Liver (tissue), 9 donors: ENCODE results near the gene ASAP2. TPM values are rescaled to one million over a fixed set of nuclear protein-coding genes. Genes with fewer than 3 reads are reported as not detected.

ENCODE experiments used
- DNase-seq: peaks from one replicate; pipeline ENCODE4 v3.0.0-alpha.2; 2017; ENCODE audit warnings: low spot score
- H3K27ac ChIP-seq, 2 donors: one replicate each; pipeline ENCODE4 v1.7.0; 2013; ENCODE audit warnings: inconsistent platforms in 2 of 2, low read length in 2 of 2, control low read depth in 1 of 2, low read depth in 1 of 2, mild to moderate bottlenecking in 1 of 2
- H3K27me3 ChIP-seq, 4 donors: one replicate each; pipeline versions ENCODE4 v1.6.1 to v1.7.0; 2013; ENCODE audit warnings: low read length in 3 of 4, inconsistent platforms in 1 of 4, mild to moderate bottlenecking in 1 of 4, moderate library complexity in 1 of 4; ENCODE audit not compliant: control insufficient read depth in 4 of 4, insufficient read depth in 4 of 4
- H3K36me3 ChIP-seq, 4 donors: one replicate each; pipeline versions ENCODE4 v1.6.1 to v1.7.0; 2013; ENCODE audit warnings: low read length in 3 of 4, mild to moderate bottlenecking in 3 of 4, low read depth in 1 of 4, moderate library complexity in 1 of 4; ENCODE audit not compliant: control insufficient read depth in 4 of 4, insufficient read depth in 3 of 4
- H3K4me1 ChIP-seq, 4 donors: one replicate each; pipeline versions ENCODE4 v1.6.1 to v1.7.0; 2013; ENCODE audit warnings: low read length in 3 of 4, mild to moderate bottlenecking in 3 of 4, moderate library complexity in 1 of 4; ENCODE audit not compliant: control insufficient read depth in 4 of 4, insufficient read depth in 4 of 4
- H3K4me3 ChIP-seq, 3 donors: one replicate each; pipeline versions ENCODE4 v1.6.1 to v1.7.0; 2013; ENCODE audit warnings: low read length in 3 of 3, control low read depth in 1 of 3, low read depth in 1 of 3, mild to moderate bottlenecking in 1 of 3
- H3K9ac ChIP-seq, 2 donors: one replicate each; pipeline ENCODE4 v1.7.0; 2013; ENCODE audit warnings: low read length in 2 of 2, mild to moderate bottlenecking in 2 of 2, moderate library complexity in 2 of 2, control low read depth in 1 of 2, low read depth in 1 of 2
- H3K9me3 ChIP-seq, 4 donors: one replicate each; pipeline versions ENCODE4 v1.6.1 to v1.7.0; 2013; ENCODE audit warnings: low read length in 3 of 4; ENCODE audit not compliant: control insufficient read depth in 4 of 4
- ATF3 ChIP-seq: IDR thresholded peaks from 2 replicates; pipeline ENCODE4 v1.6.1; 2016; ENCODE audit warnings: antibody characterized with exemption
- CTCF ChIP-seq: fragments of 150-350 bp; IDR thresholded peaks from 2 replicates; pipeline ENCODE4 v1.5.1; 2017; ENCODE audit warnings: improper control_type of control experiment, low read depth, low read length; ENCODE audit not compliant: missing input control
- FOXA1 ChIP-seq: IDR thresholded peaks from 2 replicates; pipeline ENCODE4 v1.6.1; 2016; ENCODE audit warnings: antibody characterized with exemption
- FOXA2 ChIP-seq: IDR thresholded peaks from 2 replicates; pipeline ENCODE4 v1.6.1; 2016; ENCODE audit warnings: antibody characterized with exemption
- GABPA ChIP-seq, 2 donors: IDR thresholded peaks in 1 of 2; conservative IDR thresholded peaks in 1 of 2; 2 replicates each; pipeline ENCODE4 v1.6.1; 2016; ENCODE audit warnings: antibody characterized with exemption in 2 of 2, mild to moderate bottlenecking in 1 of 2, moderate library complexity in 1 of 2
- HNF4A ChIP-seq, 2 donors: conservative IDR thresholded peaks; 2 replicates each; pipeline ENCODE4 v1.6.1; 2016; ENCODE audit warnings: antibody characterized with exemption in 2 of 2, mild to moderate bottlenecking in 2 of 2
- HNF4G ChIP-seq: IDR thresholded peaks from 2 replicates; pipeline ENCODE4 v1.6.1; 2016; ENCODE audit warnings: antibody characterized with exemption
- JUND ChIP-seq, 2 donors: IDR thresholded peaks; 2 replicates each; pipeline ENCODE4 v1.6.1; 2016; ENCODE audit warnings: antibody characterized with exemption in 2 of 2
- MAX ChIP-seq: IDR thresholded peaks from 2 replicates; pipeline ENCODE4 v1.6.1; 2016; ENCODE audit warnings: antibody characterized with exemption
- NR2F2 ChIP-seq: IDR thresholded peaks from 2 replicates; pipeline ENCODE4 v1.6.1; 2016; ENCODE audit warnings: antibody characterized with exemption
- RXRA ChIP-seq, 2 donors: IDR thresholded peaks; 2 replicates each; pipeline ENCODE4 v1.6.1; 2017 to 2018; ENCODE audit warnings: antibody characterized with exemption in 2 of 2, mild to moderate bottlenecking in 1 of 2
- SP1 ChIP-seq: IDR thresholded peaks from 2 replicates; pipeline ENCODE4 v1.6.1; 2018; ENCODE audit warnings: antibody characterized with exemption, mild to moderate bottlenecking
- TAF1 ChIP-seq: conservative IDR thresholded peaks from 2 replicates; pipeline ENCODE4 v1.6.1; 2016; ENCODE audit warnings: antibody characterized with exemption, mild to moderate bottlenecking
- YY1 ChIP-seq: IDR thresholded peaks from 2 replicates; pipeline ENCODE4 v1.6.1; 2016; ENCODE audit warnings: antibody characterized with exemption, mild to moderate bottlenecking
- ZBTB33 ChIP-seq: IDR thresholded peaks from 2 replicates; pipeline ENCODE4 v1.6.1; 2016; ENCODE audit warnings: antibody characterized with exemption
- WGBS: extraction: QIAGEN DNeasy Blood & Tissue Kit; methylation state at CpG from one replicate; pipeline ENCODE4 v1.1.7; 2013; 5-methylcytosine and 5-hydroxymethylcytosine counted together
- polyA plus RNA-seq, 2 donors: library from polyadenylated mRNA; stranded (reverse) in 1 of 2; unstranded in 1 of 2; fragments of 200-250 nt in 1 of 2; fragments of >200 nt in 1 of 2; fragmentation: Nextera tagmentation in 1 of 2; extraction: Ambion mirVana in 1 of 2; gene quantifications; one replicate each; pipeline versions ENCODE4 v1.2.1 to v1.2.3, GENCODE V29; 2013 to 2015
- total RNA-seq, 2 donors: library from RNA; depleted of rRNA; stranded (reverse); fragments of >200 nt; gene quantifications; one replicate each; pipeline ENCODE4 v1.2.3, GENCODE V29; 2014
- TF ChIP-seq, protein P1 (sequence below): IDR thresholded peaks from 2 replicates; pipeline ENCODE4 v1.6.1; 2016; ENCODE audit warnings: antibody characterized with exemption, mild to moderate bottlenecking
- donor health status: healthy.
- donor health status: healthy.
- donor health status: healthy.
- donor health status: healthy.
- donor health status: healthy.

ASAP2 gene
- total and polyA plus RNA-seq, 4 donors = 0.36 to 5.9 (median 2.6) TPM

- DNase-seq = no peak
- 80% methylated on average over 8 of the region's 8 CpGs for WGBS
- H3K36me3 ChIP-seq = no peaks in the 10 kb centered on the region
These were observed 36.0 kb upstream of the ASAP2 start for GRCh38 chr2:9170458-9171130.

More at GRCh38 chr2:9170458-9171130, 36.0 kb upstream of the ASAP2 start:
- Histone ChIP-seq H3K27me3 (no peaks in the 10 kb centered on the region), H3K4me3 (no peak overlapping the region), H3K9me3 (no peaks in the 10 kb centered on the region), H3K9ac (no peak overlapping the region), H3K4me1 (no peaks in the 10 kb centered on the region), H3K27ac (no peak overlapping the region)
- TF ChIP-seq GABPA (IDR thresholded peaks at IDR 0.05 in 1 of 2, conservative IDR thresholded peaks at IDR 0.05 in 1 of 2) = no peak
- TF ChIP-seq HNF4A (conservative IDR thresholded peaks at IDR 0.05) = no peak
- TF ChIP-seq RXRA (IDR thresholded peaks at IDR 0.05) = no peak
- TF ChIP-seq NR2F2 = no peak
- TF ChIP-seq JUND (IDR thresholded peaks at IDR 0.05) = no peak
- TF ChIP-seq HNF4G = no peak
- TF ChIP-seq YY1 = no peak
- TF ChIP-seq TAF1 = no peak
- no peak for TF ChIP-seq SP1
- no peak for TF ChIP-seq CTCF
- TF ChIP-seq ATF3 = no peak
- TF ChIP-seq MAX = no peak
- no peak for TF ChIP-seq FOXA1
- TF ChIP-seq, protein P1, sequence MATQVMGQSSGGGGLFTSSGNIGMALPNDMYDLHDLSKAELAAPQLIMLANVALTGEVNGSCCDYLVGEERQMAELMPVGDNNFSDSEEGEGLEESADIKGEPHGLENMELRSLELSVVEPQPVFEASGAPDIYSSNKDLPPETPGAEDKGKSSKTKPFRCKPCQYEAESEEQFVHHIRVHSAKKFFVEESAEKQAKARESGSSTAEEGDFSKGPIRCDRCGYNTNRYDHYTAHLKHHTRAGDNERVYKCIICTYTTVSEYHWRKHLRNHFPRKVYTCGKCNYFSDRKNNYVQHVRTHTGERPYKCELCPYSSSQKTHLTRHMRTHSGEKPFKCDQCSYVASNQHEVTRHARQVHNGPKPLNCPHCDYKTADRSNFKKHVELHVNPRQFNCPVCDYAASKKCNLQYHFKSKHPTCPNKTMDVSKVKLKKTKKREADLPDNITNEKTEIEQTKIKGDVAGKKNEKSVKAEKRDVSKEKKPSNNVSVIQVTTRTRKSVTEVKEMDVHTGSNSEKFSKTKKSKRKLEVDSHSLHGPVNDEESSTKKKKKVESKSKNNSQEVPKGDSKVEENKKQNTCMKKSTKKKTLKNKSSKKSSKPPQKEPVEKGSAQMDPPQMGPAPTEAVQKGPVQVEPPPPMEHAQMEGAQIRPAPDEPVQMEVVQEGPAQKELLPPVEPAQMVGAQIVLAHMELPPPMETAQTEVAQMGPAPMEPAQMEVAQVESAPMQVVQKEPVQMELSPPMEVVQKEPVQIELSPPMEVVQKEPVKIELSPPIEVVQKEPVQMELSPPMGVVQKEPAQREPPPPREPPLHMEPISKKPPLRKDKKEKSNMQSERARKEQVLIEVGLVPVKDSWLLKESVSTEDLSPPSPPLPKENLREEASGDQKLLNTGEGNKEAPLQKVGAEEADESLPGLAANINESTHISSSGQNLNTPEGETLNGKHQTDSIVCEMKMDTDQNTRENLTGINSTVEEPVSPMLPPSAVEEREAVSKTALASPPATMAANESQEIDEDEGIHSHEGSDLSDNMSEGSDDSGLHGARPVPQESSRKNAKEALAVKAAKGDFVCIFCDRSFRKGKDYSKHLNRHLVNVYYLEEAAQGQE = no peak
- TF ChIP-seq ZBTB33 = no peak
- TF ChIP-seq FOXA2 = no peak
